Left lung (tissue), 10 donors: ENCODE measurements around the gene GLRX2. TPM values are rescaled to one million over a fixed set of nuclear protein-coding genes. Genes with fewer than 3 reads are reported as not detected.

Experiments
- ATAC-seq: fragments of 200-7000 bp; cut with Tn5 transposase; one replicate; pipeline ENCODE4 v1.9.1; 2020; ENCODE audit warnings: moderate library complexity
- DNase-seq, 4 donors: peaks; one replicate each; pipeline ENCODE4 v3.0.0-alpha.2; 2013 to 2020
- H3K27ac ChIP-seq, 2 donors: fragments of 200-600 bp; sonication (generic) in 1 of 2; one replicate each; pipeline versions ENCODE4 v1.5.0 to v1.8.0; 2020 to 2021
- H3K27me3 ChIP-seq, 2 donors: fragments of 200-600 bp; sonication (generic) in 1 of 2; one replicate each; pipeline versions ENCODE4 v1.5.0 to v1.8.0; 2020 to 2021
- H3K36me3 ChIP-seq, 2 donors: fragments of 200-600 bp; sonication (generic) in 1 of 2; one replicate each; pipeline versions ENCODE4 v1.5.0 to v1.8.0; 2020 to 2021
- H3K4me1 ChIP-seq, 2 donors: fragments of 200-600 bp; one replicate each; pipeline ENCODE4 v1.8.0; 2021
- H3K4me3 ChIP-seq, 2 donors: fragments of 200-600 bp; sonication (generic) in 1 of 2; one replicate each; pipeline versions ENCODE4 v1.5.0 to v1.8.0; 2020 to 2021; ENCODE audit warnings: mild to moderate bottlenecking in 1 of 2
- H3K9me3 ChIP-seq, 2 donors: fragments of 200-600 bp; sonication (generic) in 1 of 2; one replicate each; pipeline versions ENCODE4 v1.5.0 to v1.8.0; 2020 to 2021
- intact Hi-C, 2 donors: fragments of 100-400 bp; cut with DNase I; formaldehyde crosslinking; loops; one replicate each; pipeline versions ENCODE4 v1.11.2 to v1.14.2; 2022
- polyA plus RNA-seq, 6 donors: library from polyadenylated mRNA; unstranded; fragments of 120-200 nt; gene quantifications; one replicate each; pipeline ENCODE4 v1.2.1, GENCODE V29; 2013; ENCODE audit not compliant: insufficient read length in 6 of 6
- total RNA-seq, 2 donors: library from RNA; stranded (reverse); fragmentation: NEBNext Ultra II Directional; extraction: Animal tissue kit (Norgen Biotek cat#: 25700); gene quantifications; one replicate each; pipeline ENCODE4 v1.2.1, GENCODE V29; 2021
- TF ChIP-seq, protein P1 (sequence below), 2 donors: fragments of 200-600 bp; sonication (generic) in 1 of 2; IDR thresholded peaks; one replicate each; pipeline versions ENCODE4 v1.5.0 to v1.8.0; 2021; ENCODE audit warnings: antibody characterized with exemption in 2 of 2
- donor health status: DM: no; HTN: yes; CAD: no.
- donor health status: DM: no; HTN: no; CAD: no.

Gene GLRX2
- total and polyA plus RNA-seq, 8 donors: 11.0 to 24.7 (median 13.4) TPM

DNA sequence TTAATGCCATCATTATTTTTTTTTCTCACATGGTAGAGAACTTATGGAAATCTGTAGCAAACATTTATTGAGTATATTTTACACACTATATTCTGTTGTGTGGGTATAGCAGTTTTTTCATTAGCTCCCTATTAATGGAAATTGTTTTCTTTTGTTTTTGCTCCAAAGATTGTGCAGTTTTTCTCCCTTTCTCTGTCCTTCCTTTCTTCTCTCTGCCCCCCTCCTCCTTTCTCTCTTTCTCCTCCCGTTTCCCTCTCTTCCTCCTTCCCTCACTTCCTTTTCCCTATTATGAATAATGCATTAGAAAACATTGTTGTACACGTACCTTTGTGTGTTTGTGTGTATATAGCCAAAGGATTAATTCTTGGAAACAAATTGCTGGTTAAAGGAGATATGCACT, 37.2 kb upstream of the GLRX2 start:
- TF ChIP-seq, protein P1, sequence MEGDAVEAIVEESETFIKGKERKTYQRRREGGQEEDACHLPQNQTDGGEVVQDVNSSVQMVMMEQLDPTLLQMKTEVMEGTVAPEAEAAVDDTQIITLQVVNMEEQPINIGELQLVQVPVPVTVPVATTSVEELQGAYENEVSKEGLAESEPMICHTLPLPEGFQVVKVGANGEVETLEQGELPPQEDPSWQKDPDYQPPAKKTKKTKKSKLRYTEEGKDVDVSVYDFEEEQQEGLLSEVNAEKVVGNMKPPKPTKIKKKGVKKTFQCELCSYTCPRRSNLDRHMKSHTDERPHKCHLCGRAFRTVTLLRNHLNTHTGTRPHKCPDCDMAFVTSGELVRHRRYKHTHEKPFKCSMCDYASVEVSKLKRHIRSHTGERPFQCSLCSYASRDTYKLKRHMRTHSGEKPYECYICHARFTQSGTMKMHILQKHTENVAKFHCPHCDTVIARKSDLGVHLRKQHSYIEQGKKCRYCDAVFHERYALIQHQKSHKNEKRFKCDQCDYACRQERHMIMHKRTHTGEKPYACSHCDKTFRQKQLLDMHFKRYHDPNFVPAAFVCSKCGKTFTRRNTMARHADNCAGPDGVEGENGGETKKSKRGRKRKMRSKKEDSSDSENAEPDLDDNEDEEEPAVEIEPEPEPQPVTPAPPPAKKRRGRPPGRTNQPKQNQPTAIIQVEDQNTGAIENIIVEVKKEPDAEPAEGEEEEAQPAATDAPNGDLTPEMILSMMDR (IDR thresholded peaks at IDR 0.05): no peak
- intact Hi-C loops: no loop called here
- no peak overlapping the region for H3K4me3 ChIP-seq
- no peaks in the 10 kb centered on the region for H3K9me3 ChIP-seq
- no peak for DNase-seq
- H3K36me3 ChIP-seq: peaks cover 0 to 82% of the 10 kb centered on the region in 2 donors
- H3K4me1 ChIP-seq: peaks cover 0 to 5% of the 10 kb centered on the region in 2 donors
- ATAC-seq: no peak
- H3K27ac ChIP-seq: no peak overlapping the region
- no peaks in the 10 kb centered on the region for H3K27me3 ChIP-seq

DNA sequence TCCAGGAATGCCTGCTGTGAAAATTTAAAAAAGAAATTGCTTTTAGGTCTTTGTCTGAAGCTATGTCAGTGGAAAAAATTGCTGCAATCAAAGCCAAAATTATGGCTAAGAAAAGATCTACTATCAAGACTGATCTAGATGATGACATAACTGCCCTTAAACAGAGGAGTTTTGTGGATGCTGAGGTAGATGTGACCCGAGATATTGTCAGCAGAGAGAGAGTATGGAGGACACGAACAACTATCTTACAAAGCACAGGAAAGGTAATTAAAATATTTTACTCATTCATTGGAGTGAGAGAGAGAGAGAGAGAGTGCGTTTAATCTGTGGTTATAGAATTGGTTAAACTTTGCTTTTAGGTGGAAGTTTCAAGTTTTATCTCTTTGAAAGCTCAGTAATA, 36.6 kb upstream of the GLRX2 start:
- H3K4me1 ChIP-seq: peaks cover 0 to 5% of the 10 kb centered on the region in 2 donors
- ATAC-seq: no peak
- no peak overlapping the region for H3K4me3 ChIP-seq
- H3K27ac ChIP-seq: no peak overlapping the region
- DNase-seq: no peak
- no peaks in the 10 kb centered on the region for H3K27me3 ChIP-seq
- intact Hi-C loops: no loop called here
- no peaks in the 10 kb centered on the region for H3K9me3 ChIP-seq
- TF ChIP-seq, protein P1 (IDR thresholded peaks at IDR 0.05): no peak
- peaks cover 0 to 82% of the 10 kb centered on the region in 2 donors for H3K36me3 ChIP-seq

DNA sequence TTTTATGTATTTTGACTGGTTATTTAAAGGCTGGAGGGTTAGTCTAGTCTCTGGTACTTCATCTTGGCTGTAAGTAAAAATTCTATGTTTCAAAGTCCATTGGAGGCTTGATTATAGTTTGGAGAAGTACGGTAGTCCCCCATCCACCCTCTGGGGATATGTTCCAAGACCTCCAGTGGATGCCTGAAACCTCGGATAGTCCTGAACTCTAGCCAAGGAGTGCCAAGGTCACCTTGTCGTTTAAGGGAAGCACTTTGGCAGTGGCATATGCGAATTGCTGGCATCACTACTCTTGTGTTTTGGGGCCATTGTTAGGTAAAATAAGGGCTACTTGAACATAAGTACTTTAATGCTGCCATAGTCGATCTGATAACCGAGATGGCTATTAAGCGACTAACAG, 35.0 kb upstream of the GLRX2 start:
- no peak for ATAC-seq
- no peak overlapping the region for H3K27ac ChIP-seq
- intact Hi-C loops: no loop called here
- TF ChIP-seq, protein P1 (IDR thresholded peaks at IDR 0.05): no peak
- H3K4me1 ChIP-seq: peaks cover 0 to 5% of the 10 kb centered on the region in 2 donors
- no peak for DNase-seq
- peaks cover 0 to 82% of the 10 kb centered on the region in 2 donors for H3K36me3 ChIP-seq
- no peaks in the 10 kb centered on the region for H3K27me3 ChIP-seq
- no peak overlapping the region for H3K4me3 ChIP-seq
- H3K9me3 ChIP-seq: no peaks in the 10 kb centered on the region

DNA sequence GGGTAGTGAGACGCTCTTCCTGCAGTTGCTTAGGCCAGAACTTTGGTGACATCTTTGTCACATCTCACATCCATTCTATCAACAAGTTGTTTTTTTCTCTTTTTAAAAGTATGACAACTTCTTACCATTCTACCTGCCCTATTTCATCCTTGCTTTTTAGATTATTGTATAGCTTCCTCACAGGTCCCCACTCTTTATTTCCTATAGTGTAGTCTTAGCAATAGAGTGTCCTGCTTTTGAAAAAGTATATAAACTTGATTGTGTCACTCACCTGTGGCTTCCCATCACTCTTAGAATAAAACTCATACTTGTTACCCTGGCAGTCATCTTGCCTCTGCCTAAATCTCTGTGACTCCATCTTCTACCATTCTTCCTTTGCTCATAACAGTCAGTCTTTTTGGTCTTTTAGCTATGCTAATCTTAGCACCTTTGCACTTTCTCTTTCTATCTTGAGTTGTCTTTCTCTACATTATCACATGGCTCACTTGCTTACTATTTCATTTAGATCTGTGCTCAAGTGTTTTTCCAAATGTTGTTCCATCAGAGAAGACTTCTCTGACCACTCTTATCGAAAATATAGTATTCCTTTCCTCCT, 26.1 kb upstream of the GLRX2 start:
- ATAC-seq (no peak), DNase-seq (no peak)
- Histone ChIP-seq H3K9me3 (no peaks in the 10 kb centered on the region), H3K36me3 (peaks cover 0 to 67% of the 10 kb centered on the region in 2 donors), H3K4me3 (no peak overlapping the region), H3K27me3 (no peaks in the 10 kb centered on the region), H3K4me1 (peaks cover 0 to 3% of the 10 kb centered on the region in 2 donors), H3K27ac (no peak overlapping the region)
- TF ChIP-seq, protein P1 (IDR thresholded peaks at IDR 0.05): no peak
- intact Hi-C loops: no loop called here

DNA sequence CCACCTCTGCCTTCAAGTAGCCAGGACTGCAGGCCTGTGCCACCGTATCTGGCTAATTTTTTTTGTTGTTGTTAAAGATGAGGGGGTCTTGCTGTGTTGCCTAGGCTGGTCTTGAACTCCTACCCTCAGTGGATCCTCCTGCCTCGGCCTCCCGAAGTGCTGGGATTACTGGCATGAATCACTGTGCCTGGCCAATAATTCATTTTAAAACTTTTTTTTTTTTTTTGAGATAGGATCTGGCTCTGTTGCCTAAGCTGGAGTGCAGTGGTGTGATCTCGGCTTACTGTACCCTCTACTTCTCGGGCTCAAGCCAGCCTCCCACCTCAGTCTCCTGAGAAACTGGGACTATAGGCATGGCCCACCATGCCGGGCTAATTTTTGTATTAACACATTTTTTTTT, 20.2 kb upstream of the GLRX2 start:
- Histone ChIP-seq H3K27ac (no peak overlapping the region), H3K36me3 (peaks cover 0 to 38% of the 10 kb centered on the region in 2 donors), H3K4me1 (peaks cover 0 to 29% of the 10 kb centered on the region in 2 donors), H3K4me3 (no peak overlapping the region), H3K27me3 (no peaks in the 10 kb centered on the region), H3K9me3 (no peaks in the 10 kb centered on the region)
- intact Hi-C loops: no loop called here
- DNase-seq (no peak), ATAC-seq (no peak)
- TF ChIP-seq, protein P1 (IDR thresholded peaks at IDR 0.05): no peak
